ENCODE results near the gene MR1.

The MR1 gene

DNA sequence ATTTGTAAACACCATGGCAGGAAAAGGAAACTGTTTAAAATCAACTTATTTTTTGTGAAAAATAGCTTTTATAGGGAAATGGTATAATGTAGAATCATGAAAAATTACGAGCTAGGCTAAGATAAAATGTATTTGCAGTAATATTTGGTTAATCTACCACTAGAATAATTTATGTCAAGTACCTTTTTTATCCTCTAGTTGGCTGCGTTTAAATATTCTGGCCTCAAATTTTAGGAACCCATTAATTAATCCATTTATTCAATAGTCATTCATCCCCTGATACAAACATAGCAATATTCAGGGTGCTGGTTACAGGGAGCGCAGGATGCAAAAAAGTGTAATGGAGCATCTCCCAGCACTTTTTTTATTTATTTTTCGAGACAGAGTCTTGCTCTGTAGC is 46.1 kb downstream of the MR1 start:
- TF ChIP-seq, protein P1, sequence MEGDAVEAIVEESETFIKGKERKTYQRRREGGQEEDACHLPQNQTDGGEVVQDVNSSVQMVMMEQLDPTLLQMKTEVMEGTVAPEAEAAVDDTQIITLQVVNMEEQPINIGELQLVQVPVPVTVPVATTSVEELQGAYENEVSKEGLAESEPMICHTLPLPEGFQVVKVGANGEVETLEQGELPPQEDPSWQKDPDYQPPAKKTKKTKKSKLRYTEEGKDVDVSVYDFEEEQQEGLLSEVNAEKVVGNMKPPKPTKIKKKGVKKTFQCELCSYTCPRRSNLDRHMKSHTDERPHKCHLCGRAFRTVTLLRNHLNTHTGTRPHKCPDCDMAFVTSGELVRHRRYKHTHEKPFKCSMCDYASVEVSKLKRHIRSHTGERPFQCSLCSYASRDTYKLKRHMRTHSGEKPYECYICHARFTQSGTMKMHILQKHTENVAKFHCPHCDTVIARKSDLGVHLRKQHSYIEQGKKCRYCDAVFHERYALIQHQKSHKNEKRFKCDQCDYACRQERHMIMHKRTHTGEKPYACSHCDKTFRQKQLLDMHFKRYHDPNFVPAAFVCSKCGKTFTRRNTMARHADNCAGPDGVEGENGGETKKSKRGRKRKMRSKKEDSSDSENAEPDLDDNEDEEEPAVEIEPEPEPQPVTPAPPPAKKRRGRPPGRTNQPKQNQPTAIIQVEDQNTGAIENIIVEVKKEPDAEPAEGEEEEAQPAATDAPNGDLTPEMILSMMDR (IDR thresholded peaks at IDR 0.05; ENCODE audit: borderline replicate concordance, insufficient read depth, low read depth, low read length), result no peak
- no peak overlapping the region for H3K4me3 ChIP-seq (ENCODE audit: low read depth, low read length)

DNA sequence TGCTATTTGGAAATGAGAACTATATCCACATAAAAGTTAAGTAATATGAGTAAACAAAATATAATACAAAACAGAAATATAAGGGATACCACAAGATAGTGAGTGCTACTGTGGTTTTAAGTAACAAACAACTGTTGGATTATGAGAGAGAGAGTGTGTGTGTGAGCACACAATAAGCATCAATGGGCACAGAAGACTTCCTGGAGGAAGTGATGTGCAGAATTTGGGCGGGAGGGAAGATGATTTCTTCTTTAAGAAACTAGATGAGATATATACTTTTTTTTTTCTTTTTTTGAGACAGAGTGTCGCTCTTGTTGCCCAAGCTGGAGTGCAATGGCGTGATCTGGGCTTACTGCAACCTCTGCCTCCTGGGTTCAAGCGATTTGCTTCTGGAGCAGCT is 46.8 kb downstream of the MR1 start:
- TF ChIP-seq, protein P1 (IDR thresholded peaks at IDR 0.05; ENCODE audit: borderline replicate concordance, insufficient read depth, low read depth, low read length), result no peak

DNA sequence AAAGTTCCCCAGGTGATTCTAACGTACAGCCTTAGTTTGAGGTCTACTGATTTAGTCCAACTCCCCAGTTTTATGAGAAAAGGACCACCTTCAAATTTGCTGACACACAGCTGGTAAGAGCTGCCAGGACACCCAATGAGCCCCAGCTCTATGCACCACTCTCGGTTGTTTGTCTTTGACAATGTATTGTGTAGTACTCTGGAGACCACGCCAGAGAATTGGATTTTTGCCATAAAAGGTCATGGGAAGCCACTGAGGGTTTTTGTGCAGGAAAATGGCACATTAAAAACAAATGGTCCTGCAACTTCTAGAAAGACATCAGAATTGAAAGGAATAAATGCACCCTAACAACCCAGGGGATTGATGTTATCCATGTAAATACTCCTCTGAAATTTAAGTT is 47.6 kb downstream of the MR1 start:
- no peak overlapping the region for H3K4me3 ChIP-seq (ENCODE audit: low read depth, low read length)
- TF ChIP-seq, protein P1 (IDR thresholded peaks at IDR 0.05; ENCODE audit: borderline replicate concordance, insufficient read depth, low read depth, low read length), result no peak

More for the DNA sequence above, 46.8 kb downstream of the MR1 start:
- no peak overlapping the region for H3K4me3 ChIP-seq (ENCODE audit: low read depth, low read length)

DNA sequence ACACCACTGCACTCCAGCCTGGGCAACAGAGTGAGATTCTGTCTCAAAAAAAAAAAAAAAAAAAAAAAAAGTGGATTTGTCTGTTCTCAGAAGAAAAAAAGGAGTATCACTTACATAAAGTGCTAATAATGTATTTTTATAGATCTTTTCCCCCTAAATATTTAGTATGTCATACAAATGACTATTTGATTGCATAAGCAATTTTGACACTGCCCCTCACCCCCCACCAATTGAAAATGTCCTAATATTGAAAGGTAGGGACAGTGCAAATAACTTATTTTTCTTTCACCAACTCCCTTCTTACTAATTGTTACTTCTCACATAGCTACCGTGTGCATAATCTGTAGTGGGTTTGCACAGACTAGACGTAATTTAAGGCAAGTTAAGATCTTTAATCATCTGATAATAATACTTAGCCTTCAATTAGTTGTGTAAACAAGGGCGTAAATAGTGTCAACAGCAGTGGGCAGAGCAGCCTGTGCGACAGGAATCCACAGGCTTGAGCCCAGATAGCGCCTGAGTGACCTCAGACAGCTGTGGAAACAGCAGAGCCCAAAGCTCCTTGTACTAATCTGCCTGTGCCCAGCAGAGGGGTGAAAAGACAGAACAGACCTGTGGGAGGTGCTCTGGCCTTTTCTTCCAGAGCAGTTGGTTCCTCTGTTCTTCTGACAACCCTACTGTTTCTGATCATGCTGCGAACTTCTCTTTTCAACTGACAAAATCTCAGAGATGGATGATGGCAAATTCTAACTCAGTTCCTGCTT is 50.2 kb downstream of the MR1 start:
- TF ChIP-seq, protein P1 (IDR thresholded peaks at IDR 0.05; ENCODE audit: borderline replicate concordance, insufficient read depth, low read depth, low read length), result peak; percentile 46; the same call in 1 of the 2 replicates
- no peak overlapping the region for H3K4me3 ChIP-seq (ENCODE audit: low read depth, low read length)

DNA sequence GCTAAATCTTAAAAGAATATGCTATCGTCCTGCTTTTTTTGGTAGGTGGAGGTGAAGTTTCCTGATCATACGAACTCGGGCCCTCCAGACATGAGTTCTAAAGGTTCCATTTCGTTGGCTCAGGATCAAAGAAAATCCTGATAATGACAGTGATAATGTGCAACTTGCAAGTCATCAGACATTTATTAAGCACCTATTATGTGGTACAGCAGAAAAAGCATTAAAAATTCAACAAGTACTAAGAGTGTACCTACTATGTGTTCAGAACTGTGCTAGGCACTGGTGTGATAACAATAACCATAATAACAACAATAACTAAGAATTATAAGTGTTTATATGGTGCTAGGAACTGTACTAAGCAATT is 50.8 kb downstream of the MR1 start:
- TF ChIP-seq, protein P1 (IDR thresholded peaks at IDR 0.05; ENCODE audit: borderline replicate concordance, insufficient read depth, low read depth, low read length), result no peak
- H3K4me3 ChIP-seq (ENCODE audit: low read depth, low read length), result no peak overlapping the region

DNA sequence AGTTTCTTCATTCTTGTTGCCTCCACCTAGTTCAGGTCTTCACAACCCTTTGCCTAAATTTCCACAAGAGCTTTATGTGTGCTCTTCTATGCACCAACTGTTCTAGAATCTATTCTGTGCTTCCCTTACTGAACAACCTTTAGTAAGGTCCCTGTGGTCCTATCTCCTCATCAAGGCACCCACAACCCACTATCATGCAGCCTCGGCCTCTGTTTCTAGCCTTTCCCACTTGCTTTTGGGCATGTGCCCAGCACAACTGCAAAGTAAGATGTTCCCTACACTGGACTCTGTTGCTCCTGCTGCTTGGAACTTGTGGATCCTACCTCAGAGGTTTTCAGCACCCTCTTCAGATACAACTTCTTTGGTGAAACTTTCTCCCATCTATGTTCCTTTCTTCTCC is 52.3 kb downstream of the MR1 start:
- H3K4me3 ChIP-seq (ENCODE audit: low read depth, low read length), result no peak overlapping the region
- TF ChIP-seq, protein P1 (IDR thresholded peaks at IDR 0.05; ENCODE audit: borderline replicate concordance, insufficient read depth, low read depth, low read length), result no peak

DNA sequence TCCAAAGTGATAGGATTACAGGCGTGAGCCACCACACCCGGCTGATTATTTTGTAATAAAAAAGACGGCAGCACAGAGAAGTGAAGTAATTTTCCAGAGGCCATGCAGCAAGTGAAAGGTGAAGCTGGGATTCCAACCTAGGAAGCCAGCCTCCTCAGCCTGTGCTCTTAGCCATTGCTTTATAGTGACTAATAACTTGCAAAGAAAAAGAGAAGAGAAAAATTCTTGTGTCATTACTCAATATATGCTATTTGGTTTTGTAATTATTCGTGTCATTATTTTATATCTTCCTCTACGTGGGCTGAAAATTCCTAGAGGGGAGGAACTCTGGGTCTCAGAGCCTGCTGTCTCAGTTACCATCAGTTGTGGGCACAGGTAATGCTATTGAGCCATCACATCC is 53.1 kb downstream of the MR1 start:
- TF ChIP-seq, protein P1 (IDR thresholded peaks at IDR 0.05; ENCODE audit: borderline replicate concordance, insufficient read depth, low read depth, low read length), result no peak
- H3K4me3 ChIP-seq (ENCODE audit: low read depth, low read length), result no peak overlapping the region
